Measurements from ENCODE around the gene KRTAP19-7.

The KRTAP19-7 gene, protein sequence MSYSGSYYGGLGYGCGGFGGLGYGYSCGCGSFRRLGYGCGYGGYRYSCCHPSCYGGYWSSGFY

GRCh38 chr21:30561264-30561895 is at the start of gene KRTAP19-7:
Gene KRTAP19-7, minus strand, starts transcription at chr21:30561314. Its CDS starts 25 bp downstream, at chr21:30561289.
- DNase-seq (ENCODE audit: low read depth in 2 of 2), result no peak

- DNase-seq (ENCODE audit: low read depth in 2 of 2), result no peak
Observed at GRCh38 chr21:30605968-30606367, 44.9 kb upstream of the KRTAP19-7 start.

- DNase-seq (ENCODE audit: low read depth in 2 of 2), result no peak
Observed at GRCh38 chr21:30600787-30601186, 39.7 kb upstream of the KRTAP19-7 start, which contains the start of gene KRTAP22-1. Gene KRTAP22-1, plus strand, starts transcription at chr21:30601087.

DNA sequence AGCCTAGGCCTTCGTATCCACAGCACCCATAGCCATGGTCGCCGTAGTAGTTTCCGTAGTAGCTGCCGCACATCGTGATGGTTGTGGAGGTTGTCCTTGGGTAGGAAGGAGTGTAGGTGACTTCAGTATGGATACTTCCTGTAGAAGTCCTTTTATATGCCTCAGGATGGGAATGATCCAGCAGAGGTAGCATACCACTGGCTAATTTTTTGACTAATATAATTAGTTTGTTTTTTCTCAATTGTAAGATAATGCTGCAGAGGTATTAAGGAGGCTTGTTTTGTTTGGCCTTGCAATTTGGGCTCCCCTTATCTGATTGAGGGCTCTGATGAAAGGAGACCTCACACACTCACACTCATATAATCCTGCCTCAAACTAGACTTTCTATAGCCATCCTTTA is 37.7 kb upstream of the KRTAP19-7 start, which contains the start of gene KRTAP6-2:
TSS of gene KRTAP6-2 (minus strand) at position 101 of the 400 bp plus-strand sequence. CDS start at position 73, 28 bp downstream.
- DNase-seq (ENCODE audit: low read depth in 2 of 2), result no peak

GRCh38 chr21:30592140-30592539 is 31.0 kb upstream of the KRTAP19-7 start, which contains the start of gene KRTAP6-3:
Gene KRTAP6-3, plus strand, starts transcription at chr21:30592440. Its CDS starts 6 bp downstream, at chr21:30592446.
- DNase-seq (ENCODE audit: low read depth in 2 of 2), result no peak

DNA sequence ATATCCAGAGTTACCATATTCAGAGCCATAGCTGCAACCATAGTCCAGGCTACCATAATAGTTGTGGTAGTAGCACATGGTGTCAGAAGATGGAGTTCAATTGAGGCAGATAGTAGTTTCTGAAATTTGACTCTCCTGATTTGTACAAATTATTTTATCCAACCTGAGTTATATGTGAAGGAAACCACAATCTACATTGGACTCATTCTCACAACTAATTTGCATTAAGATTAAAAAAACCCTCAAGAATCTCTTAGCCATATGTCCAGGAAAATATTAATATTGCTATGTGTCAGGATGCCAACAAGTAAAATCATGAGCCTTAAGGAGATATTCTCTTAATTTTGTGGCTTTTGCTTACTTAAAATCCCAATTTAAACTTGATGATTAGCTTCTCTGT is 29.2 kb upstream of the KRTAP19-7 start, which contains the start of gene KRTAP22-2:
TSS of gene KRTAP22-2 (minus strand) at position 101 of the 400 bp plus-strand sequence.
- no peak for DNase-seq (ENCODE audit: low read depth in 2 of 2)

GRCh38 chr21:30582870-30583269 is 21.8 kb upstream of the KRTAP19-7 start:
- no peak for DNase-seq (ENCODE audit: low read depth in 2 of 2)

DNA sequence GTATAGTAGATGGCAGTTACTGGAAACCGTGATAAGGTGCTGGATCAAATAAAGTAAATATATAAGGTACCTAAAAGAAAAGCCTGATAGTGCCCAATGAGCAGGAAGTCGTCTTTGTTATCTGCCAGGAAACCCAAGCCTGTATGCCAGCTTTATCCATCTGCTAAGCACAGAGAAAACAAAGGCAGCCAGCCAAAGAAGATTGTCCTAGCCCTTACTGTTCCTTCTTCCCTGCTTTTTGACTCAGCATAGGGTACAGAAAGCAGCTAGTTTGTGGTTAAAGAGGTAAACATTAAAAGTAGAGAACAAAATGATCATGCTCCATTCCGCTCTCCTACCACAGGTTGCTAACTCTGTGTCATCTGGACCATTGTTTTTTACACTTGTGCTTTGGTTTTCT is 19.0 kb upstream of the KRTAP19-7 start:
- no peak for DNase-seq (ENCODE audit: low read depth in 2 of 2)

DNA sequence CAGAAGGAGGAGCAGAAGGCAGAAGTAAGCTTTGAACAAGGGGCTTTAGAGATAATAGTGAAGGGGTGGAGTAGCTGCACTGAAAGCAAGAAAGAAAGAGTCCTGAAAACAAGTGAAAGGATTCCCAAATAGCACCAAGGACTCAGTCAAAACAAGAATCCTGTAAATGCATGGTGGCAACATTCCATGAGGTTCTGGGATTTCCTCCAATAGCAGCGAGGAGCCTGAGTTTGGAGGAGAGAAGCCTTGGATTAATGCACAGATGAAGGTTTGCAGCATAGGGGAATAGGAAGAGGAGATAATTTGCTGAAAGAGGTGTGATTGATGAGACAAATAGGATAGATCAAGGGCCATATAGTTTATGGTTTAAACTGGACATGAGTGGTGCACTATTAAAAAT is 18.2 kb upstream of the KRTAP19-7 start:
- DNase-seq (ENCODE audit: low read depth in 2 of 2), result no peak

DNA sequence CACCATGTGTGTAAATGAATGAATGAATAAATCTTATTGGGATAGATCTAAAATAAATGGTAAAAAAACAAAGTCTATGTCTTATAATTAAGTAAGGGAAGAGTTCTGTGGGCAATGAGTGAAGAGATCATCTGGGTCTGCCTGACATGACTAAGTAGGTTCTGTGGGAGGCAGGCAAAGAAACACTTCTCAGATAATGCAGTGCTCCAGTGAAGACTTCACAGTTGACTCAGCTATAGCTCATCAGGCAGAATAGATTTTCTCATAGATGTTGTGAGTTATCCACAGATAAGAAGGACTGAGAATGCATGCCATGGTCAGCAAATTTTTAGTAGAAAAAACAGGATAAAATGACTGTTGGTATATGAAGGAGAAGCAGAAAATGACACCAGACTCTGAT is 16.7 kb upstream of the KRTAP19-7 start:
- no peak for DNase-seq (ENCODE audit: low read depth in 2 of 2)

DNA sequence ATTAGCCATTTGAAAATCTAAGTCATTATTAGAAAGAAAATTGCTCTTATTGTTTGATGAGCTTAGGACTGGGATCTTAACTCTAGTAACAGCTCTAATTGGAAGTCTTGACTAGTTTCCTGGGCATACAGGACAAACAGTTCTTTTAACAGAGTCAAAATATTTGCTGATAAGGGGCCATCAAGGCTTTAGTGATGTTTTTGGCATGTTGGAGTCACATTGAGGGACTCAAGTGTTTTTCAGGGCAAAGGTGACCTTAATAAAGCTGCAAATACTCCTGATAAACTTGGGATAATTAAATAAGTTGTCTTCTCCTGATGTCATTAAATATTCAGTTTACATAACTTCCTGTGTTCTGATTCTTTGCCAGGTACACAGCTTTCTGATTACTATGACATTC is 6.5 kb upstream of the KRTAP19-7 start:
- no peak for DNase-seq (ENCODE audit: low read depth in 2 of 2)

- DNase-seq (ENCODE audit: low read depth in 2 of 2), result no peak
Observed at GRCh38 chr21:30563630-30564029, 2.5 kb upstream of the KRTAP19-7 start.

DNA sequence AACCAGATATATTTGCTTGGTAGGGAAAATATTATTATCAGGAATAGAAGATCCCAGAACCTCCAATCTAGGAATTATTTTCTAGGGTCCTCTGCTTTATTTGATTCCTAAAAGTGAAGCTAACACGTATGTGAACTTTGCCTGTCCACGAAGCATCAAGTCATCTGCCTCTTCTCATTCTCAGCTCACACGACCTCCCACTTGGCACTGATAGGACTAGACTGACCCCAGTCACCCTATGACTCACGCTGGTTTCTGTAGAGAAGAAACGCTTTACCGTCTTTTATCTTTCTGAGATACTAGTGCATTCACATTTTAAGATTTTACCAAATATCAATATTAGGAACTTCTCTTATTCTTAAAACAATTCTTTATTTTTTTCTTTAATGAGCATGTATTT is 2.0 kb upstream of the KRTAP19-7 start:
- no peak for DNase-seq (ENCODE audit: low read depth in 2 of 2)

DNA sequence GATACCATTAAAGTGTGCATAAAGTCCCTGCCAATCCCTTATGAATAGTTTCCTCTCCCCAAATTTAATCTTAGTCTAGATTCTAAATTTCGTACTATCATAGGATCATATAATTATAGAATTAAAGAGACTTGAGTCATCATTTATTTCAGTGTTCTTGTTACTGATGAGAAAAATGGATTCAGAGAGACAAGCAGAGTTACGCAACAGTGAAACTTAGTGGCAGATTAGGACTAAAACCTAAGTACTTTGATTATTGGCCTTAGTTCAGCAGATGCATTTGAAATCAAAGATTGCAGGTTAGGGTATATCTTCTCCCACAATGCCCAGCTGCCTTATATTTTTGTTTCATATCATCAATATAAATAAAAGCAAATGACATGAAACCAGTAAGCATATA is 843 bp upstream of the KRTAP19-7 start:
- DNase-seq (ENCODE audit: low read depth in 2 of 2), result no peak

- no peak for DNase-seq (ENCODE audit: low read depth in 2 of 2)
Observed at GRCh38 chr21:30555095-30555494, 6.0 kb downstream of the KRTAP19-7 start.

- DNase-seq (ENCODE audit: low read depth in 2 of 2), result no peak
Observed at GRCh38 chr21:30552782-30553181, 8.3 kb downstream of the KRTAP19-7 start.

- no peak for DNase-seq (ENCODE audit: low read depth in 2 of 2)
Observed at GRCh38 chr21:30541764-30542163, 19.4 kb downstream of the KRTAP19-7 start, which contains the start of gene KRTAP19-6. Gene KRTAP19-6, minus strand, starts transcription at chr21:30541864. Its CDS starts 31 bp downstream, at chr21:30541833.

GRCh38 chr21:30518876-30519275 is 42.2 kb downstream of the KRTAP19-7 start:
- no peak for DNase-seq (ENCODE audit: low read depth in 2 of 2)

GRCh38 chr21:30515681-30516080 is 45.4 kb downstream of the KRTAP19-7 start:
- DNase-seq (ENCODE audit: low read depth in 2 of 2), result no peak

Data from stimulated activated CD4-positive, alpha-beta T cell treated with anti-CD3 and anti-CD28 coated beads, Interleukin-1b, Interleukin-23, amount 100 ng/mL, for 4 hours (primary cell).